Gastroesophageal sphincter (tissue), 4 donors: Measurements from ENCODE around the gene SGMS1. TPM values are rescaled to one million over a fixed set of nuclear protein-coding genes. Genes with fewer than 3 reads are reported as not detected.

Source experiments
- ATAC-seq: fragments of 150-250 bp; one replicate; pipeline ENCODE4 v1.9.1; 2016; ENCODE audit warnings: mild to moderate bottlenecking, moderate library complexity
- H3K27ac ChIP-seq, 4 donors: fragments of 200-600 bp; sonication (generic) in 3 of 4; 1 replicate in 3 of 4; 2 replicates in 1 of 4; pipeline ENCODE4 v1.5.1; 2016 to 2019
- H3K27me3 ChIP-seq: fragments of 200-600 bp; sonication (generic); one replicate; pipeline ENCODE4 v1.5.1; 2019
- H3K36me3 ChIP-seq, 2 donors: fragments of 200-600 bp; sonication (generic); one replicate each; pipeline ENCODE4 v1.5.1; 2019; ENCODE audit warnings: control low read depth in 1 of 2
- H3K4me1 ChIP-seq, 3 donors: fragments of 200-600 bp; sonication (generic); 1 replicate in 2 of 3; 2 replicates in 1 of 3; pipeline ENCODE4 v1.5.1; 2016 to 2019; ENCODE audit warnings: control low read depth in 2 of 3
- H3K4me3 ChIP-seq, 2 donors: fragments of 200-600 bp; sonication (generic); one replicate each; pipeline ENCODE4 v1.5.1; 2019; ENCODE audit warnings: mild to moderate bottlenecking in 1 of 2, moderate library complexity in 1 of 2
- H3K9me3 ChIP-seq, 3 donors: fragments of 200-600 bp; sonication (generic); one replicate each; pipeline ENCODE4 v1.5.1; 2017 to 2019; ENCODE audit warnings: control low read depth in 2 of 3
- EP300 ChIP-seq: sonication (generic); formaldehyde crosslinking; IDR thresholded peaks from one replicate; pipeline ENCODE4 v1.6.1; 2017; ENCODE audit warnings: antibody characterized with exemption, mild to moderate bottlenecking
- POLR2A ChIP-seq, 2 donors: fragments of 450-650 bp; IDR thresholded peaks; one replicate each; pipeline ENCODE4 v1.6.1; 2017; ENCODE audit warnings: antibody characterized with exemption in 2 of 2, mild to moderate bottlenecking in 2 of 2, moderate library complexity in 1 of 2
- POLR2AphosphoS5 ChIP-seq: sonication (generic); formaldehyde crosslinking; IDR thresholded peaks from one replicate; pipeline ENCODE4 v1.6.1; 2017; ENCODE audit warnings: antibody characterized with exemption
- WGBS, 2 donors: methylation state at CpG; one replicate each; pipeline ENCODE4 v1.1.5; 2018; ENCODE audit warnings: low coverage in 1 of 2; 5-methylcytosine and 5-hydroxymethylcytosine counted together
- total RNA-seq, 4 donors: library from RNA; depleted of rRNA; stranded (reverse); fragments of >200 nt; gene quantifications; one replicate each; pipeline ENCODE4 v1.1.0, GENCODE V29; 2016
- TF ChIP-seq, protein P1 (sequence below), 4 experiments: fragments of 200-600 bp in 2 of 4; fragments of 450-650 bp in 2 of 4; sonication (generic) in 1 of 4; IDR thresholded peaks; one replicate each; pipeline ENCODE4 v1.5.1; 2017 to 2019; ENCODE audit warnings: antibody characterized with exemption in 4 of 4, mild to moderate bottlenecking in 2 of 4, moderate library complexity in 2 of 4

SGMS1 gene
- total RNA-seq, 4 donors from 2014 or later, result 57.7 to 116 (median 66.1) TPM

DNA sequence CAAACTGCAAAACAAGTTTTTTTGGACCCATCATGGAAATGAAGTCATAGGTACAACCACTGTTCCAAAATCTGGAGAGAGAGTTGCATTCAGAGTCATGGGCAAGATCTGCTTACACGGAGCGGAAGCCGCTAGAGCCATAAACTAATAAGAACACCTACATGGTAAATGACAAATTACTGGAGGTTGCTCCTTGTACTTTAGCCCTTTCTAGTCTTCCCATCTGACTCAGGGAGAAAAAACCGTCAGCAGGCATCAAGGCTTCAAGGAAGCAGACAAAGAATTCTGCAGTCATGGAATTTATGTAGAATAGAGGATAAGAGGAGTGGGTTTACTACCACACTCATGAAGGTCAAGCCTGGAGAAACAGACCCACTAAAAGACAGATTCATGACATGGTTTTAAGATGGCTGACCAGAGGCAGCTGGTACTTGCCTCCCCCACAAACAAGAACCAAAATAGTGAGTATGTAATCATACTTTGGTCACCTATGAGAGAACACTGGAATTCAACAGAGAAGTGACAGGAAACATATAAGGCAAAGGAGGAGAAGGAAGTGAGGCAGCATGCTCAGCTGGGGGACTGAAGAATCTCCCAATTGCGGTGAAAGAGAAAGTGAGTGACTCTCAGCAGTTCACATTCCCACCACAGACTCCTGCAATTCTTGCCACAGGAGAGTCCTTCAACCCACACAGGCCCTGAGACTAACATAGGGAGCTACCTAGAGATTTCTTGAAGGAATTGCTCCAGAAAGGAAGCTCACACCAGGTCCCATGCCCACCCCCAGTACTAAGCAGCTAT lies 330.0 kb downstream of the SGMS1 start:
- TF ChIP-seq EP300 (no peak), POLR2A (IDR thresholded peaks at IDR 0.05) (no peak), POLR2AphosphoS5 (no peak)
- TF ChIP-seq, protein P1, sequence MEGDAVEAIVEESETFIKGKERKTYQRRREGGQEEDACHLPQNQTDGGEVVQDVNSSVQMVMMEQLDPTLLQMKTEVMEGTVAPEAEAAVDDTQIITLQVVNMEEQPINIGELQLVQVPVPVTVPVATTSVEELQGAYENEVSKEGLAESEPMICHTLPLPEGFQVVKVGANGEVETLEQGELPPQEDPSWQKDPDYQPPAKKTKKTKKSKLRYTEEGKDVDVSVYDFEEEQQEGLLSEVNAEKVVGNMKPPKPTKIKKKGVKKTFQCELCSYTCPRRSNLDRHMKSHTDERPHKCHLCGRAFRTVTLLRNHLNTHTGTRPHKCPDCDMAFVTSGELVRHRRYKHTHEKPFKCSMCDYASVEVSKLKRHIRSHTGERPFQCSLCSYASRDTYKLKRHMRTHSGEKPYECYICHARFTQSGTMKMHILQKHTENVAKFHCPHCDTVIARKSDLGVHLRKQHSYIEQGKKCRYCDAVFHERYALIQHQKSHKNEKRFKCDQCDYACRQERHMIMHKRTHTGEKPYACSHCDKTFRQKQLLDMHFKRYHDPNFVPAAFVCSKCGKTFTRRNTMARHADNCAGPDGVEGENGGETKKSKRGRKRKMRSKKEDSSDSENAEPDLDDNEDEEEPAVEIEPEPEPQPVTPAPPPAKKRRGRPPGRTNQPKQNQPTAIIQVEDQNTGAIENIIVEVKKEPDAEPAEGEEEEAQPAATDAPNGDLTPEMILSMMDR (IDR thresholded peaks at IDR 0.05), result no peak
- no peak for ATAC-seq
- H3K27me3 ChIP-seq, result no peaks in the 10 kb centered on the region
- H3K36me3 ChIP-seq, result no peaks in the 10 kb centered on the region
- no peaks in the 10 kb centered on the region for H3K9me3 ChIP-seq
- no peaks in the 10 kb centered on the region for H3K4me1 ChIP-seq
- no peak overlapping the region for H3K27ac ChIP-seq
- no peak overlapping the region for H3K4me3 ChIP-seq
- 76 to 81% methylated on average over 4 to 5 of the region's 5 CpGs for WGBS, 2 donors

DNA sequence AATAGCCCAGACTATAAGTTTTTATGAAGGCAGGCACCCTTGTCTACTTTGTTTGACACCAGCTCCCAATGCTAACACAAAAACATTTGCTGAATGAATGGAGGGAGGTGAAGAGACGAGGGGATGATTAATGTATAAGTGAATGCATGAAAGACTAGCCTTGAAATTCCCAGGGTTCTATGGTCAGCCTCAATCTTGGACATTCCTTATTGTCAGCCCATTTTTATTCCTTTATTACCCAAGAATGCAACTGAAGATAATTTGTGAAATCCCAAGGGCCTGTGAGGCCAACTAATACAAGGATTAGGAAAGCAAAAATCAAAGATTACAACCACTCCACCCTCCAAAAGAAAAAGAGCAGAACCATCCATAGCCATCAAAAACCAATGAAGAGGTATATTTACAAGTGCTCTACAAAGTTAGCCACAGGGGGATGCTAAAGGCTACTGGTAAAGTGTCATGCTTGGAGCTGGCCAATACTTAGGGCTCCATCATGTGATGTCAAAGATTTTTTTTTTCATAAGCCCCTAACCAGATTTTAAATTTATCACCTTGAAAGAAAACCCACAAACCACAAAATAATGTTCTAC lies 332.4 kb downstream of the SGMS1 start:
- Histone ChIP-seq H3K27me3 (no peaks in the 10 kb centered on the region), H3K4me1 (peaks cover 0 to 11% (median 0%) of the 10 kb centered on the region in 3 donors), H3K36me3 (no peaks in the 10 kb centered on the region), H3K4me3 (no peak overlapping the region), H3K27ac (no peak overlapping the region), H3K9me3 (no peaks in the 10 kb centered on the region)
- TF ChIP-seq POLR2AphosphoS5 (no peak), EP300 (no peak), POLR2A (IDR thresholded peaks at IDR 0.05) (no peak)
- TF ChIP-seq, protein P1 (IDR thresholded peaks at IDR 0.05), result peak; percentile 6 to 40 (median 26)
- ATAC-seq, result no peak
- WGBS, 2 donors, result 33% methylated on average over 1 of the region's 1 CpG; no CpG with 5 or more reads in 1 of the 2 donors

DNA sequence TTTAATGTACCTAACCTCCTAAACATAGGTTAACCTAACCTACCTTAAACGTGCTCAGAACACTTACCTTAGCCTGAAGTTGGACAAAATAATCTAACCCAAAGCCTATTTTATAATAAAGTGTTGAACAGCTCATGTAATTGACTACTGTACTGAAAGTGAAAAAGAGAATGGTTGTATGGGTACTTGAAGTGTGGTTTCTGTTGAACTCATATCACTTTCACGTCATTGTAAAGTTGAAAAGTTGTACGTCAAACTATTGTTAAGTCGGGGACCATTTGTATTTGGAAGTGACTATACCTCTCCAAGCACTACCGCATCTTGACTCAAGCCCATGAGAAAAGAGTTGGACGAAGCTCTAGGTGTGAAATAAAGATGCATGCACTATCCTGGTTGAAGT lies 334.6 kb downstream of the SGMS1 start:
- TF ChIP-seq POLR2A (IDR thresholded peaks at IDR 0.05) (no peak), EP300 (no peak), POLR2AphosphoS5 (no peak)
- TF ChIP-seq, protein P1 (IDR thresholded peaks at IDR 0.05), result no peak
- Histone ChIP-seq H3K9me3 (no peaks in the 10 kb centered on the region), H3K4me1 (peaks cover 0 to 11% (median 0%) of the 10 kb centered on the region in 3 donors), H3K36me3 (no peaks in the 10 kb centered on the region), H3K27ac (no peak overlapping the region), H3K27me3 (no peaks in the 10 kb centered on the region), H3K4me3 (no peak overlapping the region)
- 80 to 88% methylated on average over 5 to 6 of the region's 6 CpGs for WGBS, 2 donors
- ATAC-seq, result no peak

DNA sequence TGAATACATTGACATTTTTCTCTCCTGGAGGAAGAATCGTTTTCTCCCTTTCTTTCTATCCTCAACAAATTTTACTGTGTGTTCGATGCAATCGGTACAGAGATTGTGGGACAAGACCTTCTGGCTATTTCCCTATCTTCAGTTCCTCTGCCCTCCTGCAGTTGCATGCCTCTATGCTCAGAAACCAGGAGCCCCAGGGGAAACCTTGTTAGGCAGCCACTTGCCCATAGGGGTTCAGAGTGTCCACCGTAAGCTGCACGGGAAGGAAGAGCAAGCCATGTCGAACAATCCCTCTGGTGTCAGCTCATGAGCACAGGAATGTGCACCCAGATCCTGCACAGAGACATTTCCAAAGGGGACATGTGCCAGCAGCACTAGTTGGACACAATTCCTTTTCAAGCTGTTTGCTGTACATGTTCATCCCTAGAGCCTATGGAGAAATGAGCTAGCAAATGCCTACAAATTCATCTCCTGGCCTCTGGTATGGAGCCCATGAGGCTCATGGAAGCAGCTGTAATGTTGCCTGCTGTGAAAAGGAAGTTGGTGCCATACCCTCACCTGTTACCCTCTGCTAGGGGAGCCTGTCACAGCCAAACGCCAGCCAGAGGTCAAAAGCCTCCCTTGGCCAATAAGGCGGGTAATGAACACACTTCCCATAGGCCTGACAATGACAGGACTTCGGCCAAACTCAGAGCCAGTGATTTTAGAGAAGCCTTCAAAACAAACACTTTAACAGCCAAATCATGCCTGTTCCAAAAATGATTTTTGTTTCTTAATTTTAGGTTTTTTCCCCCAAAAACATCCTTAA lies 336.6 kb downstream of the SGMS1 start:
- Histone ChIP-seq H3K9me3 (no peaks in the 10 kb centered on the region), H3K27ac (no peak overlapping the region), H3K4me3 (no peak overlapping the region), H3K27me3 (no peaks in the 10 kb centered on the region), H3K4me1 (peaks cover 0 to 11% (median 0%) of the 10 kb centered on the region in 3 donors), H3K36me3 (no peaks in the 10 kb centered on the region)
- ATAC-seq, result no peak
- 42 to 60% methylated on average over 6 to 9 of the region's 9 CpGs for WGBS, 2 donors
- TF ChIP-seq, protein P1 (IDR thresholded peaks at IDR 0.05), result no peak
